Neural progenitor cell (in vitro differentiated cells): ENCODE measurements around the gene DNAH14. TPM values are rescaled to one million over a fixed set of nuclear protein-coding genes. Genes with fewer than 3 reads are reported as not detected.

ENCODE experiments used
- DNase-seq: peaks from one replicate; pipeline ENCODE4 v3.0.0-alpha.2; 2016; ENCODE audit warnings: low spot score
- H2AFZ ChIP-seq: fragments of 200-600 bp; sonication (generic); replicated peaks from 2 replicates; pipeline ENCODE4 v1.6.1; 2016; ENCODE audit warnings: antibody characterized with exemption
- H3F3A ChIP-seq: fragments of 200-600 bp; sonication (generic); 2 replicates; pipeline ENCODE4 v1.6.1; 2016; ENCODE audit warnings: antibody characterized with exemption, low read depth
- H3K27ac ChIP-seq: fragments of 200-600 bp; sonication (generic); 2 replicates; pipeline ENCODE4 v1.5.1; 2016; ENCODE audit warnings: mild to moderate bottlenecking
- H3K27me3 ChIP-seq: fragments of 200-600 bp; sonication (generic); 2 replicates; pipeline ENCODE4 v1.6.1; 2016; ENCODE audit warnings: mild to moderate bottlenecking, moderate library complexity
- H3K36me3 ChIP-seq: fragments of 200-600 bp; sonication (generic); 2 replicates; pipeline ENCODE4 v1.5.1; 2016
- H3K4me1 ChIP-seq: fragments of 200-600 bp; sonication (generic); 2 replicates; pipeline ENCODE4 v1.6.1; 2016; ENCODE audit warnings: mixed run types
- H3K4me2 ChIP-seq: fragments of 200-600 bp; sonication (generic); 2 replicates; pipeline ENCODE4 v1.6.1; 2016
- H3K4me3 ChIP-seq: fragments of 200-600 bp; sonication (generic); 2 replicates; pipeline ENCODE4 v1.5.1; 2016
- H3K79me2 ChIP-seq: fragments of 200-600 bp; sonication (generic); 2 replicates; pipeline ENCODE4 v1.6.1; 2016; ENCODE audit warnings: low read depth
- H3K9ac ChIP-seq: fragments of 200-600 bp; sonication (generic); 2 replicates; pipeline ENCODE4 v1.6.1; 2016
- H3K9me3 ChIP-seq: fragments of 200-600 bp; sonication (generic); 2 replicates; pipeline ENCODE4 v1.5.1; 2016; ENCODE audit warnings: low read depth
- H4K20me1 ChIP-seq: fragments of 200-600 bp; sonication (generic); 2 replicates; pipeline ENCODE4 v1.6.1; 2016; ENCODE audit warnings: low read depth
- H3K27ac Mint-ChIP-seq: 3 replicates; pipeline ENCODE4 v1.8.0; 2021; ENCODE audit warnings: mixed read lengths
- H3K27me3 Mint-ChIP-seq: 2 replicates; pipeline ENCODE4 v1.8.0; 2022; ENCODE audit warnings: low read depth, mild to moderate bottlenecking, inconsistent platforms, moderate library complexity, mixed read lengths; ENCODE audit not compliant: insufficient read depth
- H3K36me3 Mint-ChIP-seq: 3 replicates; pipeline ENCODE4 v1.8.0; 2021; ENCODE audit warnings: mixed read lengths
- H3K4me1 Mint-ChIP-seq: 3 replicates; pipeline ENCODE4 v1.8.0; 2021; ENCODE audit warnings: mixed read lengths
- H3K4me3 Mint-ChIP-seq: 3 replicates; pipeline ENCODE4 v1.8.0; 2021; ENCODE audit warnings: mild to moderate bottlenecking, moderate library complexity, mixed read lengths
- H3K9me3 Mint-ChIP-seq: 3 replicates; pipeline ENCODE4 v1.8.0; 2020; ENCODE audit warnings: mixed read lengths
- EZH2 ChIP-seq: fragments of 200-600 bp; sonication (generic); IDR thresholded peaks from 2 replicates; pipeline ENCODE4 v1.6.1; 2017; ENCODE audit warnings: antibody characterized with exemption, mild to moderate bottlenecking, moderate library complexity
- EZH2phosphoT487 ChIP-seq: fragments of 200-600 bp; sonication (generic); IDR thresholded peaks from 2 replicates; pipeline ENCODE4 v1.6.1; 2017; ENCODE audit warnings: antibody characterized with exemption
- total RNA-seq: library from RNA; depleted of rRNA; stranded (reverse); fragments of >200 nt; gene quantifications from 2 replicates; pipeline ENCODE4 v1.2.3, GENCODE V29; 2015; ENCODE audit warnings: low replicate concordance
- TF ChIP-seq, protein P1 (sequence below): fragments of 200-600 bp; sonication (generic); IDR thresholded peaks from 2 replicates; pipeline ENCODE4 v1.5.1; 2017; ENCODE audit warnings: antibody characterized with exemption, mild to moderate bottlenecking

DNAH14 gene
- total RNA-seq, 1 donor from 2014 or later: 118 TPM

DNA sequence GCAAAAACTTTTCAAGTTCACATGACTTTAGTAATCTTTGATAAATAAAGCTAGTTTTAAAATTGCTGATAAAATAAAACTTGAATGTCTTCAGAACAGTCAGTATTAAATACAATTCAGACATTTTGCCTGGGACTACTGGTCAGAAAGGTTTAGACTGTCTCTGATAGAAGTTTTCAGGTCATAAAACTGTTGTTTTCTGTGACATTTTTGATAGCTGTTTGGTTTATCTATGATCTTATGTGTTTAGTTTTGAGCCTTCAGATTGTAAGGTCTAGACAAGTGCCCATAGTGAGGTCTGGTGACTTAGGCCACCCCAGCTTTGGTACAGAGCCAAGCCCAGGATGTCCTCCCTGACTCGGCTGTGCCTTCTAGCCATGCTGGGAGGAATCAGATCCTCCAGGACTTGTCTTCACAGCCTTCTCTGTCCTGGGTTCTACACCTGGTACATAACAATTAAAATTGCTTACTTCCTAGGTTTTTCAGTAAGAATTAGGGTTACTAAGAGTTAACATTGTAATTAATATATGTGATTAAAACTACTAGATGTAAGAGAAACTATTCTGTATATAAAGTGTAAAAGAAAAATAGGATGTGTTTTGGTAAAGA, 15.1 kb upstream of the DNAH14 start:
- H3K36me3 Mint-ChIP-seq: peaks cover 6% of the 10 kb centered on the region
- H3K9me3 ChIP-seq: peaks cover 15% of the 10 kb centered on the region
- peaks cover 2% of the 10 kb centered on the region for H3K27me3 Mint-ChIP-seq
- no peak overlapping the region for H3K4me3 Mint-ChIP-seq
- peaks cover 35% of the 10 kb centered on the region for H3K9me3 Mint-ChIP-seq
- H3K36me3 ChIP-seq: no peaks in the 10 kb centered on the region
- no peaks in the 10 kb centered on the region for H3K79me2 ChIP-seq
- H3K4me1 Mint-ChIP-seq: peaks cover 5% of the 10 kb centered on the region
- no peak overlapping the region for H2AFZ ChIP-seq
- TF ChIP-seq EZH2: no peak
- no peak for DNase-seq
- H3K4me2 ChIP-seq: no peak overlapping the region
- no peaks in the 10 kb centered on the region for H3K27me3 ChIP-seq
- H3K4me3 ChIP-seq: no peak overlapping the region
- H3K27ac ChIP-seq: no peak overlapping the region
- no peak overlapping the region for H3K9ac ChIP-seq
- H3K27ac Mint-ChIP-seq: no peak overlapping the region
- no peaks in the 10 kb centered on the region for H3F3A ChIP-seq
- no peaks in the 10 kb centered on the region for H4K20me1 ChIP-seq
- peaks cover 12% of the 10 kb centered on the region for H3K4me1 ChIP-seq

DNA sequence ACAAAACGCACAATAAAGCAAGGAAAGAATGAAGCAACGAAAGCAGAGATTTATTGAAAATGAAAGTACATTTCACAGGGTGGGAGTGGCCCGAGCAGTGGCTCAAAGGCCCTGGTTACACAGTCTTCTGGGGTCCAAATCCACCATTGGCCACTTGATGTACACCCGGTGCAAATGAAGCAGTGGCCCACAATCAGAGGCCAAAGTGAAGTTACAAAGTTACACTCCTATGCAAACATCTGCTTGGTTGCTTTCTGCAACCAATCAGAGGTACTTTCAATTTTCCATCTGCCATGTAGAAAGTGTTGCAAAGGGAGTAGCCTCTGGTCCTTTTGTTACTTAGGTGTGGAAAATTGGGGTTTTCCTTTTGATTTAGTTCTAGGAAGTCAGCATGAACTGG, 10.0 kb upstream of the DNAH14 start:
- H3K9me3 Mint-ChIP-seq: peaks cover 1% of the 10 kb centered on the region
- peaks cover 1% of the 10 kb centered on the region for H3K9me3 ChIP-seq
- H2AFZ ChIP-seq: no peak overlapping the region
- H3K4me1 Mint-ChIP-seq: peaks cover 5% of the 10 kb centered on the region
- no peaks in the 10 kb centered on the region for H3K79me2 ChIP-seq
- H3K4me3 Mint-ChIP-seq: no peak overlapping the region
- no peak overlapping the region for H3K4me2 ChIP-seq
- H3K27ac ChIP-seq: no peak overlapping the region
- H3K4me3 ChIP-seq: no peak overlapping the region
- DNase-seq: no peak
- no peaks in the 10 kb centered on the region for H3K36me3 ChIP-seq
- no peaks in the 10 kb centered on the region for H4K20me1 ChIP-seq
- no peaks in the 10 kb centered on the region for H3F3A ChIP-seq
- no peaks in the 10 kb centered on the region for H3K36me3 Mint-ChIP-seq
- peaks cover 12% of the 10 kb centered on the region for H3K4me1 ChIP-seq
- no peak overlapping the region for H3K9ac ChIP-seq
- no peaks in the 10 kb centered on the region for H3K27me3 ChIP-seq
- H3K27ac Mint-ChIP-seq: no peak overlapping the region
- TF ChIP-seq EZH2phosphoT487 (no peak), EZH2 (no peak)
- TF ChIP-seq, protein P1, sequence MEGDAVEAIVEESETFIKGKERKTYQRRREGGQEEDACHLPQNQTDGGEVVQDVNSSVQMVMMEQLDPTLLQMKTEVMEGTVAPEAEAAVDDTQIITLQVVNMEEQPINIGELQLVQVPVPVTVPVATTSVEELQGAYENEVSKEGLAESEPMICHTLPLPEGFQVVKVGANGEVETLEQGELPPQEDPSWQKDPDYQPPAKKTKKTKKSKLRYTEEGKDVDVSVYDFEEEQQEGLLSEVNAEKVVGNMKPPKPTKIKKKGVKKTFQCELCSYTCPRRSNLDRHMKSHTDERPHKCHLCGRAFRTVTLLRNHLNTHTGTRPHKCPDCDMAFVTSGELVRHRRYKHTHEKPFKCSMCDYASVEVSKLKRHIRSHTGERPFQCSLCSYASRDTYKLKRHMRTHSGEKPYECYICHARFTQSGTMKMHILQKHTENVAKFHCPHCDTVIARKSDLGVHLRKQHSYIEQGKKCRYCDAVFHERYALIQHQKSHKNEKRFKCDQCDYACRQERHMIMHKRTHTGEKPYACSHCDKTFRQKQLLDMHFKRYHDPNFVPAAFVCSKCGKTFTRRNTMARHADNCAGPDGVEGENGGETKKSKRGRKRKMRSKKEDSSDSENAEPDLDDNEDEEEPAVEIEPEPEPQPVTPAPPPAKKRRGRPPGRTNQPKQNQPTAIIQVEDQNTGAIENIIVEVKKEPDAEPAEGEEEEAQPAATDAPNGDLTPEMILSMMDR: no peak
- no peaks in the 10 kb centered on the region for H3K27me3 Mint-ChIP-seq

DNA sequence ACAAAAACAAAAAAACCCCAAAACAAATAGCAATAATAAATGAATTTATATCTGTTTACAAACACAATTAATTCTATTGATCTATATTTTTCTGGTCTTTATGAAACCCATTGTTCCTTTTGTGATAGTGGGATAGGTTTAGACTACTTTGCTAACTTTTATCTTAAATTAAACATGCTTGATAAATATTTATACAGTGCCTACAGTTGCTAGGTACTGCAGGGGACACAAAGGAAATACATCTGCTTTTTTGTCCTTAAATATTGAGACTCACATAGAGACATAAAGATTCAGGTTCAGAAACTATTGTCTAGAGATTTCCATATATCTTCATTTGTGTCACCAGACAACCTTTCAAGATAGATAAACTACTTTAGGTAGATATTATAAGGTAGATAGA, 8.5 kb upstream of the DNAH14 start:
- DNase-seq: no peak
- no peak overlapping the region for H3K27ac ChIP-seq
- no peaks in the 10 kb centered on the region for H4K20me1 ChIP-seq
- Mint-ChIP-seq H3K4me3 (no peak overlapping the region), H3K9me3 (no peaks in the 10 kb centered on the region), H3K4me1 (peaks cover 5% of the 10 kb centered on the region), H3K36me3 (no peaks in the 10 kb centered on the region), H3K27ac (no peak overlapping the region), H3K27me3 (no peaks in the 10 kb centered on the region)
- H3K4me1 ChIP-seq: peaks cover 12% of the 10 kb centered on the region
- H3K9ac ChIP-seq: no peak overlapping the region
- no peaks in the 10 kb centered on the region for H3K36me3 ChIP-seq
- H3K27me3 ChIP-seq: no peaks in the 10 kb centered on the region
- H3F3A ChIP-seq: no peaks in the 10 kb centered on the region
- TF ChIP-seq EZH2 (no peak), EZH2phosphoT487 (no peak)
- TF ChIP-seq, protein P1: no peak
- H3K9me3 ChIP-seq: no peaks in the 10 kb centered on the region
- H3K79me2 ChIP-seq: no peaks in the 10 kb centered on the region
- no peak overlapping the region for H3K4me2 ChIP-seq
- no peak overlapping the region for H2AFZ ChIP-seq
- H3K4me3 ChIP-seq: no peak overlapping the region

DNA sequence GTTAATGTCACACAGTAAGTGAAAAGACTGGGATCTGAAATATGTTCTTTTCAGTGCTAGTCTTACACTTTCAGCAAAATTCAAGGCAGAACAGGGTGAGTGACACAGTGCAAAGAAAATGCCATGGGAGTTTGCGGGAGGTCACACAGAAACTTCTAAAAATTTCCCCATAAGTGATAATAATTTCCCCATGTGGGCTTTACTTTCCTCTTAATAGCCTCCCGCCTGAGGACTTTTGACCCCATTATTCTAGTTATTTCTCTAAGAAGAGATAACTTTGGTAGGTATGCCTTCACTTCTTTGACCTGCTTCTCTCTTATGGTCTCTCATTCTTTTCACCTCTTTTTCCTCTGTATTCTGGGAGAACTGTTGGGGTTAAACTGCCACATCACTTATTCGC, 8.1 kb upstream of the DNAH14 start:
- Histone ChIP-seq H3K4me3 (no peak overlapping the region), H3K9ac (no peak overlapping the region), H3K9me3 (no peaks in the 10 kb centered on the region), H3F3A (no peaks in the 10 kb centered on the region), H3K79me2 (no peaks in the 10 kb centered on the region), H3K4me1 (peaks cover 12% of the 10 kb centered on the region), H3K36me3 (no peaks in the 10 kb centered on the region), H4K20me1 (no peaks in the 10 kb centered on the region), H3K27ac (no peak overlapping the region), H3K4me2 (no peak overlapping the region), H3K27me3 (no peaks in the 10 kb centered on the region), H2AFZ (no peak overlapping the region)
- TF ChIP-seq, protein P1: no peak
- no peak for TF ChIP-seq EZH2
- TF ChIP-seq EZH2phosphoT487: no peak
- H3K36me3 Mint-ChIP-seq: no peaks in the 10 kb centered on the region
- no peak overlapping the region for H3K4me3 Mint-ChIP-seq
- H3K9me3 Mint-ChIP-seq: no peaks in the 10 kb centered on the region
- no peak overlapping the region for H3K27ac Mint-ChIP-seq
- peaks cover 5% of the 10 kb centered on the region for H3K4me1 Mint-ChIP-seq
- H3K27me3 Mint-ChIP-seq: no peaks in the 10 kb centered on the region
- no peak for DNase-seq
